K562 (cell line): Measurements from ENCODE around the gene NDUFAF3. TPM values are rescaled to one million over a fixed set of nuclear protein-coding genes. Genes with fewer than 3 reads are reported as not detected.

Experiments
- ARNT ChIP-seq, 2 experiments: fragments of 450-650 bp; IDR thresholded peaks; 2 replicates each; pipeline ENCODE4 v1.6.1; 2016; ENCODE audit warnings: mild to moderate bottlenecking in 1 of 2
- BCOR ChIP-seq: fragments of 450-650 bp; IDR thresholded peaks from 2 replicates; pipeline ENCODE4 v1.6.1; 2016
- CBX1 ChIP-seq: sonication (generic); IDR thresholded peaks from 2 replicates; pipeline ENCODE4 v1.6.1; 2016; ENCODE audit warnings: antibody characterized with exemption, low read depth, mild to moderate bottlenecking
- CBX8 ChIP-seq: fragments of 200-600 bp; sonication (generic); IDR thresholded peaks from 2 replicates; pipeline ENCODE4 v1.6.1; 2012; ENCODE audit warnings: borderline replicate concordance, mixed run types, low read depth, mild to moderate bottlenecking, moderate library complexity, mixed read lengths, low read length, control low read depth, inconsistent platforms; ENCODE audit not compliant: poor library complexity, severe bottlenecking; ENCODE audit errors: extremely low read depth
- CSDE1 ChIP-seq, 2 experiments: fragments of 450-650 bp; IDR thresholded peaks; 2 replicates each; pipeline ENCODE4 v1.6.1; 2016; ENCODE audit warnings: mild to moderate bottlenecking in 1 of 2
- E2F6 ChIP-seq, 2 experiments: IDR thresholded peaks; 2 replicates each; pipeline ENCODE4 v1.6.1; 2011; ENCODE audit warnings: borderline replicate concordance in 1 of 2, control low read depth in 1 of 2, low read depth in 1 of 2, low read length in 1 of 2, mild to moderate bottlenecking in 1 of 2, mixed read lengths in 1 of 2, moderate library complexity in 1 of 2; ENCODE audit not compliant: insufficient read depth in 1 of 2, insufficient read length in 1 of 2, poor library complexity in 1 of 2, severe bottlenecking in 1 of 2; ENCODE audit errors: extremely low read depth in 1 of 2
- EZH2 ChIP-seq: IDR thresholded peaks from 2 replicates; pipeline ENCODE4 v1.6.1; 2012; ENCODE audit warnings: low read depth, mild to moderate bottlenecking, inconsistent platforms, low read length, borderline replicate concordance
- FOXK1 ChIP-seq: sonication (generic); formaldehyde crosslinking; IDR thresholded peaks from 2 replicates; pipeline ENCODE4 v1.8.0; 2022; ENCODE audit warnings: missing genetic modification reagents, mild to moderate bottlenecking, borderline replicate concordance
- HCFC1 ChIP-seq: IDR thresholded peaks from 2 replicates; pipeline ENCODE4 v1.6.1; 2012; ENCODE audit warnings: low read depth, low read length, improper control_type of control experiment
- HLTF ChIP-seq: fragments of 450-650 bp; IDR thresholded peaks from 2 replicates; pipeline ENCODE4 v1.6.1; 2016
- MAFK ChIP-seq: IDR thresholded peaks from 2 replicates; pipeline ENCODE4 v1.6.1; 2011; ENCODE audit warnings: low read length, improper control_type of control experiment
- SMAD1 ChIP-seq: fragments of 150-350 bp; IDR thresholded peaks from 2 replicates; pipeline ENCODE4 v1.6.1; 2014; ENCODE audit warnings: low read length, low read depth; ENCODE audit not compliant: partially characterized antibody
- SPI1 ChIP-seq: IDR thresholded peaks from 2 replicates; pipeline ENCODE4 v1.6.1; 2011; ENCODE audit warnings: low read depth, low read length, control low read depth, borderline replicate concordance
- SREBF2 ChIP-seq: sonication (generic); formaldehyde crosslinking; IDR thresholded peaks from 2 replicates; pipeline ENCODE4 v1.4.0; 2020; ENCODE audit warnings: mild to moderate bottlenecking, missing genetic modification reagents
- THRB ChIP-seq: fragments of 450-650 bp; formaldehyde crosslinking; conservative IDR thresholded peaks from 2 replicates; pipeline ENCODE4 v1.4.0; 2022; ENCODE audit warnings: mild to moderate bottlenecking, missing genetic modification characterization
- USF1 ChIP-seq: sonication (generic); formaldehyde crosslinking; IDR thresholded peaks from 2 replicates; pipeline ENCODE4 v1.9.0; 2022; ENCODE audit warnings: mild to moderate bottlenecking, missing genetic modification reagents
- ZBTB1 ChIP-seq: sonication (generic); formaldehyde crosslinking; IDR thresholded peaks from 2 replicates; pipeline ENCODE4 v1.8.1; 2023; ENCODE audit warnings: missing genetic modification reagents, low read depth, mild to moderate bottlenecking, borderline replicate concordance
- ZKSCAN8 ChIP-seq: fragments of 200-800 bp; sonication (Bioruptor generic); IDR thresholded peaks from 2 replicates; pipeline ENCODE4 v1.6.1; 2016; ENCODE audit warnings: missing genetic modification characterization, missing compliant biosample characterization
- ZNF121 ChIP-seq: sonication (generic); formaldehyde crosslinking; conservative IDR thresholded peaks from 2 replicates; pipeline ENCODE4 v1.8.0; 2022; ENCODE audit warnings: missing genetic modification reagents
- ZNF431 ChIP-seq: sonication (generic); formaldehyde crosslinking; IDR thresholded peaks from 2 replicates; pipeline ENCODE4 v1.8.0; 2022; ENCODE audit warnings: mild to moderate bottlenecking, missing genetic modification reagents
- ZNF444 ChIP-seq: fragments of 250-450 bp; sonication (Bioruptor Pico); IDR thresholded peaks from 2 replicates; pipeline ENCODE4 v1.4.0; 2020; ENCODE audit warnings: mild to moderate bottlenecking, moderate library complexity
- ZNF511 ChIP-seq: sonication (generic); formaldehyde crosslinking; IDR thresholded peaks from 2 replicates; pipeline ENCODE4 v1.8.0; 2022; ENCODE audit warnings: mild to moderate bottlenecking, missing genetic modification reagents
- ZNF551 ChIP-seq: fragments of 250-450 bp; sonication (Bioruptor Pico); IDR thresholded peaks from 2 replicates; pipeline ENCODE4 v1.5.0; 2021; ENCODE audit warnings: mild to moderate bottlenecking, moderate library complexity
- polyA plus RNA-seq, 8 experiments: library from polyadenylated mRNA; depleted of rRNA in 4 of 8; stranded (reverse) in 5 of 8; unstranded in 3 of 8; fragments of >200 nt; fragmentation: Nextera tagmentation in 2 of 8; fragmentation: Illumina TruSeq in 1 of 8; extraction: Ambion mirVana in 2 of 8; extraction: Trizol in 1 of 8; gene quantifications; 2 replicates each; pipeline versions ENCODE4 v1.2.1 to v1.2.3, GENCODE V29; 2011 to 2014; ENCODE audit warnings: inconsistent platforms in 1 of 8, missing spikeins in 1 of 8
- total RNA-seq, 7 experiments: library from RNA; depleted of rRNA in 6 of 7; stranded (reverse); fragments of >200 nt in 6 of 7; fragmentation: Illumina TruSeq in 2 of 7; extraction: Trizol in 2 of 7; gene quantifications; 2 replicates each; pipeline versions ENCODE4 v1.2.1 to v1.2.3, GENCODE V29; 2011 to 2021; ENCODE audit warnings: low replicate concordance in 1 of 7

NDUFAF3 gene
- total and polyA plus RNA-seq, 9 of the 15 experiments (the other 6 are each of a cell fraction or from before 2014, with no cell fraction given): 17.0 to 127 (median 36.3) TPM

GRCh38 chr3:49021213-49021812, 608 bp upstream of the NDUFAF3 start (continued):
- TF ChIP-seq EZH2 (no peak), ZKSCAN8 (CRISPR knock-in tag) (no peak), SPI1 (no peak; the same call in 1 of the 2 replicates), HLTF (no peak), ZBTB1 (0 out of 2 replicates have a peak, but pooled peaks have one; percentile 65), SREBF2 (no peak), ZNF511 (CRISPR knock-in tag) (no peak), CBX1 (peak; percentile 78; the same call in 1 of the 2 replicates), MAFK (no peak), ZNF551 (no peak), E2F6 (IDR thresholded peaks at IDR 0.05; ENCODE audit: borderline replicate concordance in 1 of 2, extremely low read depth in 1 of 2, insufficient read depth in 1 of 2, insufficient read length in 1 of 2, low read depth in 1 of 2, low read length in 1 of 2, poor library complexity in 1 of 2, severe bottlenecking in 1 of 2) (peak in 1 of 2 experiments; percentile 30), THRB (CRISPR knock-in tag) (0 out of 2 replicates have a peak, but pooled peaks have one; percentile 39), CSDE1 (IDR thresholded peaks at IDR 0.05) (peak in 1 of 2 experiments; percentile 75; a peak in 2 of 4 replicates), ARNT (IDR thresholded peaks at IDR 0.05) (no peak), USF1 (CRISPR knock-in tag) (no peak; the same call in 1 of the 2 replicates), SMAD1 (peak; percentile 91), ZNF431 (CRISPR knock-in tag) (no peak), CBX8 (no peak), ZNF444 (CRISPR knock-in tag) (no peak), BCOR (peak; percentile 41; the same call in 1 of the 2 replicates), HCFC1 (peak; percentile 53), FOXK1 (CRISPR knock-in tag) (0 out of 2 replicates have a peak, but pooled peaks have one; percentile 50), ZNF121 (CRISPR knock-in tag) (no peak)
